HEK293 (cell line): ENCODE results near the gene RAB36.

Experiments
- CTCF ChIA-PET: fragments of 350-600 bp; formaldehyde crosslinking; extraction: SDS; loops from one replicate; lab custom pipeline; 2021; ENCODE audit warnings: antibody characterized with exemption; lab: Yijun Ruan, JAX
- POLR2A ChIA-PET: fragments of 300-600 bp; formaldehyde crosslinking; extraction: SDS; loops from one replicate; lab custom pipeline; 2020; ENCODE audit warnings: antibody characterized with exemption, inconsistent platforms; lab: Yijun Ruan, JAX
- H3K27ac ChIP-seq: fragments of 200-500 bp; sonication (Bioruptor generic); 2 replicates; pipeline ENCODE4 v1.5.1; 2014; ENCODE audit warnings: low read depth, low read length, control low read depth, inconsistent platforms; ENCODE audit errors: extremely low read depth
- H3K36me3 ChIP-seq, 2 experiments: fragments of 200-500 bp in 1 of 2; sonication (Bioruptor generic) in 1 of 2; 1 replicate in 1 of 2; 2 replicates in 1 of 2; pipeline ENCODE4 v1.5.1; 2014 to 2017; ENCODE audit warnings: inconsistent platforms in 2 of 2, low read length in 2 of 2; ENCODE audit not compliant: control insufficient read depth in 2 of 2, insufficient read depth in 1 of 2
- H3K4me1 ChIP-seq: fragments of 200-500 bp; sonication (Bioruptor generic); 2 replicates; pipeline ENCODE4 v1.5.1; 2014; ENCODE audit warnings: mild to moderate bottlenecking, low read length, inconsistent platforms; ENCODE audit not compliant: control insufficient read depth, insufficient read depth
- H3K4me3 ChIP-seq: 2 replicates; pipeline ENCODE4 v1.5.1; 2011; ENCODE audit warnings: low read depth, mild to moderate bottlenecking, control low read depth, low read length, moderate library complexity
- H3K9me3 ChIP-seq: fragments of 200-500 bp; sonication (Bioruptor generic); 2 replicates; pipeline ENCODE4 v1.5.1; 2014; ENCODE audit warnings: low read depth, low read length, inconsistent platforms; ENCODE audit not compliant: control insufficient read depth, insufficient read depth
- KLF10 ChIP-seq: fragments of 450-650 bp; IDR thresholded peaks from 2 replicates; pipeline ENCODE4 v1.5.1; 2018; ENCODE audit warnings: missing biosample characterization, mild to moderate bottlenecking, missing genetic modification characterization
- MEIS1 ChIP-seq: sonication (generic); formaldehyde crosslinking; IDR thresholded peaks from 2 replicates; pipeline ENCODE4 v1.8.1; 2022; ENCODE audit warnings: missing genetic modification reagents, mild to moderate bottlenecking, borderline replicate concordance
- PRDM1 ChIP-seq: fragments of 450-650 bp; formaldehyde crosslinking; IDR thresholded peaks from 2 replicates; pipeline ENCODE4; 2016; ENCODE audit warnings: missing biosample characterization, missing genetic modification characterization
- PRDM10 ChIP-seq: fragments of 450-650 bp; formaldehyde crosslinking; IDR thresholded peaks from 2 replicates; pipeline ENCODE4 v1.5.1; 2016; ENCODE audit warnings: missing biosample characterization, missing genetic modification characterization
- PRDM4 ChIP-seq: fragments of 450-650 bp; formaldehyde crosslinking; IDR thresholded peaks from 2 replicates; pipeline ENCODE4 v1.5.1; 2017; ENCODE audit warnings: missing biosample characterization, missing genetic modification characterization
- SALL2 ChIP-seq: fragments of 450-650 bp; formaldehyde crosslinking; IDR thresholded peaks from 2 replicates; pipeline ENCODE4 v1.5.0; 2017; ENCODE audit warnings: missing biosample characterization, mild to moderate bottlenecking, missing genetic modification characterization, borderline replicate concordance
- SCRT1 ChIP-seq: fragments of 450-650 bp; formaldehyde crosslinking; IDR thresholded peaks from 2 replicates; pipeline ENCODE4 v1.5.1; 2016; ENCODE audit warnings: missing biosample characterization, missing genetic modification characterization, borderline replicate concordance
- SP2 ChIP-seq: fragments of 450-650 bp; formaldehyde crosslinking; IDR thresholded peaks from 2 replicates; pipeline ENCODE4 v1.5.1; 2016; ENCODE audit warnings: missing biosample characterization, missing genetic modification characterization
- ZNF2 ChIP-seq: fragments of 450-650 bp; formaldehyde crosslinking; IDR thresholded peaks from 2 replicates; pipeline ENCODE4 v1.5.1; 2016; ENCODE audit warnings: missing biosample characterization, missing genetic modification characterization
- ZNF302 ChIP-seq: fragments of 450-650 bp; formaldehyde crosslinking; IDR thresholded peaks from 2 replicates; pipeline ENCODE4 v1.5.1; 2016; ENCODE audit warnings: missing biosample characterization, missing genetic modification characterization, low read depth
- ZNF394 ChIP-seq: fragments of 450-650 bp; formaldehyde crosslinking; IDR thresholded peaks from 2 replicates; pipeline ENCODE4 v1.5.1; 2016; ENCODE audit warnings: missing biosample characterization, missing genetic modification characterization, mild to moderate bottlenecking, moderate library complexity, borderline replicate concordance
- ZNF416 ChIP-seq: fragments of 450-650 bp; formaldehyde crosslinking; IDR thresholded peaks from 2 replicates; pipeline ENCODE4 v1.5.1; 2016; ENCODE audit warnings: missing biosample characterization, missing genetic modification characterization
- ZNF48 ChIP-seq: fragments of 450-650 bp; formaldehyde crosslinking; IDR thresholded peaks from 2 replicates; pipeline ENCODE4 v1.5.1; 2016; ENCODE audit warnings: missing biosample characterization, missing genetic modification characterization
- ZNF521 ChIP-seq: fragments of 450-650 bp; formaldehyde crosslinking; IDR thresholded peaks from 2 replicates; pipeline ENCODE4 v1.5.1; 2017; ENCODE audit warnings: missing biosample characterization, mild to moderate bottlenecking, missing genetic modification characterization
- ZNF544 ChIP-seq: fragments of 450-650 bp; formaldehyde crosslinking; IDR thresholded peaks from 2 replicates; pipeline ENCODE4 v1.5.0; 2017; ENCODE audit warnings: missing biosample characterization, missing genetic modification characterization
- ZNF558 ChIP-seq: fragments of 450-650 bp; formaldehyde crosslinking; IDR thresholded peaks from 2 replicates; pipeline ENCODE4 v1.5.1; 2016; ENCODE audit warnings: missing biosample characterization, missing genetic modification characterization
- ZNF623 ChIP-seq: fragments of 450-650 bp; formaldehyde crosslinking; IDR thresholded peaks from 2 replicates; pipeline ENCODE4 v1.5.1; 2016; ENCODE audit warnings: missing biosample characterization, missing genetic modification characterization
- ZNF629 ChIP-seq: fragments of 450-650 bp; formaldehyde crosslinking; IDR thresholded peaks from 2 replicates; pipeline ENCODE4 v1.5.1; 2017; ENCODE audit warnings: missing biosample characterization, missing genetic modification characterization
- ZNF664 ChIP-seq: fragments of 450-650 bp; formaldehyde crosslinking; IDR thresholded peaks from 2 replicates; pipeline ENCODE4 v1.5.1; 2016; ENCODE audit warnings: missing biosample characterization, missing genetic modification characterization
- ZNF830 ChIP-seq: fragments of 450-650 bp; IDR thresholded peaks from 2 replicates; pipeline ENCODE4 v1.5.0; 2018; ENCODE audit warnings: missing biosample characterization, missing genetic modification characterization, low read depth, mild to moderate bottlenecking, moderate library complexity

RAB36 gene

GRCh38 chr22:23123804-23124254, 21.4 kb upstream of the RAB36 start:
- Histone ChIP-seq H3K9me3 (no peaks in the 10 kb centered on the region), H3K4me3 (no peak overlapping the region), H3K4me1 (no peaks in the 10 kb centered on the region), H3K27ac (no peak overlapping the region), H3K36me3 (peaks cover 0 to 17% of the 10 kb centered on the region in 2 experiments; a peak in 1 of 3 replicates)
- POLR2A ChIA-PET: interaction anchor here (1.0 kb wide), 1 partner anchor 10 kb away, joined by 3 read pairs; no protein-coding TSS in a partner anchor
- TF ChIP-seq SCRT1 (tag by site-specific recombination) (no peak), SALL2 (tag by site-specific recombination) (no peak), ZNF623 (tag by site-specific recombination) (no peak), KLF10 (tag by site-specific recombination) (no peak), ZNF664 (tag by site-specific recombination) (no peak), ZNF302 (tag by site-specific recombination) (no peak), MEIS1 (CRISPR knock-in tag) (no peak), ZNF394 (tag by site-specific recombination) (no peak), ZNF830 (tag by site-specific recombination) (no peak), ZNF2 (no peak), PRDM1 (tag by site-specific recombination) (no peak), ZNF416 (tag by site-specific recombination) (no peak), PRDM10 (tag by site-specific recombination) (no peak), ZNF558 (tag by site-specific recombination) (no peak), ZNF629 (tag by site-specific recombination) (no peak), ZNF544 (tag by site-specific recombination) (no peak), SP2 (no peak), PRDM4 (tag by site-specific recombination) (no peak), ZNF48 (tag by site-specific recombination) (no peak), ZNF521 (tag by site-specific recombination) (no peak)
- CTCF ChIA-PET: interaction anchor here (1.0 to 11.3 kb wide), 4 partner anchors 158 to 661 kb away, joined by 3 to 304 read pairs (median 4); no protein-coding TSS in a partner anchor
